HG03097 (cell line): ENCODE results near the gene GALNTL6.
"Not testable (repeated sequence)": the region's sequence is repeated elsewhere in the genome, so short reads cannot be mapped to it uniquely, and the experiment has no call there.

Source experiments
- ATAC-seq: cut with Tn5 transposase; IDR thresholded peaks from one replicate; pipeline ENCODE4 v1.9.1; 2021; ENCODE audit not compliant: unreplicated experiment, low FRiP score

GALNTL6 gene

DNA sequence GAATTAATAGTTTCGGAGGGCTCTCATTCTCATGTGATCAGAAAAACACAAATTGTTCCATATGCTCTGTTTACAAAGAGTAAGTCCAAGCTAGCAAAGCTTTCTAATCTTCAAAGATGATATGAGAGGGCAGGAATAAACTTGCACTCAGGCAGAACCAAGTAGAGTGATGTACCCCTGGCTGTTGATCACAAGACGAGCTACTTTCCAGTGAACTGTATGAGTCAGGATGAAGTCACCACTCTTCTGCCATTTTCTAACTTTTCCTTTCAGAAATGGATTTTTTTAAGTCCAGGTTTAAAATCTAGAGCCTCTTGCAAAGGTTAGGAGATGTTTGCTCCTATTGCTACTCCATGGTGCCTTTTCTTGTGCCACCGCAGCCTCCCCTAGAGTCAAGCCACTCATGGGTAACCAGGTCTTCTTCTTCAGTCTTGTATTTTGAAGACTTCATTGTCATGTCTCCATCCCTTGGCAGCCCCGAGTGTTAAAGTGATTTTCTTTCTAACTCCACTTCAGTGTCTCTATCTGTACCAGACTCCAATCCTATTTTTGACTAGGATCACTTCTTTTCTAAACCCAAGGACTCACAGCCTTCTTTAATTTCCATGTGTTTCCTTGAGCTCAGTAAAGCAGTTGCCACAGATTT, 1183.5 kb downstream of the GALNTL6 start:
- ATAC-seq: no peak

DNA sequence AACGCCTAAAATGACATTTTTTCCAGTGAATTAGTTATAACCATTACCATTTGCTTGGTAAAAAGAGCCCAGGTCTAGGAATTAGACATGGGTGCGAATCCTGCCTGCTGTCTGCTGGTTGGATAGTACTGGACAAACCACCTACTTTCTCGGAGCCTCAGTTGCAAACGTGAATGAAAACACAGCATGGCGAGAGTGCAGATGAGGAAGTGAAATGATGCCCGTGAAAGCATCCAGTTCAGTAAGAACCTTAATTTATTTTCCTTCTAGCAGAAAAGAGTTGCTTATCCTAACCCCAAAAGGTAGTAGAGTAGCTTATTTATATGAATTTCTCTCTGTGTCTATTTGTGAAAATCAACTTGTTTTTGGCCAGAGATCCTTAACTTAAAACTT, 1184.0 kb downstream of the GALNTL6 start:
- ATAC-seq: no peak

DNA sequence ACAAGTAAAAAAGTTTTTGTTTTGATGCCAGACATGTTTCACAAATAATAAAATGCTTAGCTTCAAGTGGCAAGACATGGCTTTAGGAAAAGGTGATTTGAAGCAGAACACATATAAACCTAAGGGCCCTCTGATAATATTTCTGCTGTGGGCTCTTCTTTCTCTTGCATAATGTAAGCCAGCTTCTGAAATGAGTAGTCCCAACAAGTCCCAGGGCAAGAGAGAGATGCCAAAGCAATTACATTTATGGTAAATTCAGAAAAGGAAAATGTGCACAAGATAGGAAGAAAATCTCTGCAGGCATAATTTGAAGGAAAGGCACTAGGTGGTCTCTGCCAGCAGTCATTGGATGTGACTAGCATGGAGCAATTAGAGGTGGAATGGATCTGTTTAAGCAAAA, 1184.7 kb downstream of the GALNTL6 start:
- no peak for ATAC-seq

DNA sequence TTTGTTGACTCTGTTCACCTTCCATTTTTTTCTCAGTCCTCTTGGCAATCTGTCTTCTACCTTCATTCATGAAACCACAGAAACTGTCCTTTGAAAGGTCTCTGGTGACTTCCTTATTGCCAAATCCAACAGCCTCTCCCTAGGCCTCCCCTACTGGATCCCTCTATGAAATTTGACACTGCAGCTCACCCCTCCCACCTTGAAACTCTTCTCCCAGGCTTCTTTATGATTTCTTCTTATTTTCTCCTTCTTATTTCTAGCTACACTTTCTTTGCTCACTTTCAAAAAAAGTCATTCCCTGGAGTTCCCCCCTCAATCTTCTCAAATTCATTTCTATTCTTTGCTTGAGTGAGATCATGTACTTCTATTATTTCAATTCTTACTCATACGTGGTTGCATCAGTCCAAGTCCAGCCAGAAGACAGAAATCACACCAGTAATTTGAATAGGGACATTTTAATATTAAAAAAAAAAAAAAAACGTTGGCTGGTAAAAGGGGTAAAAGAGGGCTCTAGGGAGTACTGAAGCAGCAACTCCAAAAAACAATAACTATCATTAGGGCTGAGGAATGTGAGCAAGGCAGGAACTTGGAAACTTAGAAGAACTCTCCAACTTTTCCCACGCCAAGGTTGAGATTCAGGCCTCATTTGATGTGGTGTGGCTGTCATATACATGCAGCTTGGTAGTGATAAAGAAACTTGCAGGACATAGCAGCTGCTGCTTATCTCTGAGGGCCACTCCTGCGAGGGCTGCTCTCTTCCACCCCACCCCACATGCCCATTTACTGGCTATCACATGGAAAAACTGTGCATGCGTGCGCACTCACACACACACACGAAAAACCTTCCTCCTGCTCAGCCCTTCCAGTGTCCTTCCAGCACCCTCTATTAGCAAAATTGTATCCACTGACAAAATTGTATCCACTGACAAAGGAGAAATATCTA, 1185.6 kb downstream of the GALNTL6 start:
- no peak for ATAC-seq

DNA sequence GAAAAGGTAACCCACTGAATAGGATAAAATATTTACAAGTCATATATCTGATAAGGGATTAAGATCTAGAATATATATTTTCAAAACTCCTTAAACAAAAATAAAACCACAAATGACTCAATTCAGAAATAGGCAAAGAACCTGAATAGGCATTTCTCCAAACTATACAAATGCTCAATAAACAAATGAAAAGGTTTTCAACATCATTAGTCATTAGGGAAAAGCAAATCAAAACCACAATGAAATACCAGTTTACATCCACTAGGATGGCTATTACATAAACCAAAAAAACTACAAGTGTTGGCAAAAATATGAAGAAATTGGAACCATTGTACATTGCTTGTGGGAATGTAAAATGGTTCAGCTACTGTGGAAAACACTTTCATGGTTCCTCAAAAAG, 1188.4 kb downstream of the GALNTL6 start:
- ATAC-seq: no peak

DNA sequence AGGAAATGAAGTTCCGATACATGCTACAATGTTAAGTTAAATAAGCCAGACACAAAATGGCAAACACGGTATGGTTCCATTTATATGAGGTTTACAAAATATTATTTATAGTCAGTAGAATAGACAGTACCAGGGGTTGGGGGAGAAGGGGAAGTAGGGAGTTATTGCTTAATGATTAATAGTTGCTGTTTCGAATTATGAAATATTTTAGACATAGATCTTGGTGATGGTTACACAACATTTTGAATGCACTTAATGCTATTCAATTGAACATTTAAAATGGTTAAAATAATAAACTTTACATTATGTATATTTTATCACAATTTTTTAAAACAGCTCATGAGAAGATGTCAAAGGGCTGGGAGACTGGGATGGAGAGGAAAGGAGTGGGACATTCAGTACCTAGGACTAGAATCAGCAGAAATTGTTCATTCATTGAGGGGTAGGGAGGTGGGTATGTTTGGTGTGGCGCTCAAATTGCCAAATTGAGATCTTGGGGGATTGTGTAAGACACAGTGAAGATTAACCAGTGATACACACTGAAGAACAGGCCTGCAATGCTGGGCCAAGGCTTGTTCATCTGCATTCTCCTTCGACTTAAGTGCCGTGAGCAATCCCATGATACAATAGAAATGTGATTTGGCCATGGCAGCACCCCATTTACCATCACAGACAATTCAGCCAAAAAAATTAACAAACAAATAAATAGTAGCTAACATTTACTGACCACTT, 1189.8 kb downstream of the GALNTL6 start:
- ATAC-seq: no peak

DNA sequence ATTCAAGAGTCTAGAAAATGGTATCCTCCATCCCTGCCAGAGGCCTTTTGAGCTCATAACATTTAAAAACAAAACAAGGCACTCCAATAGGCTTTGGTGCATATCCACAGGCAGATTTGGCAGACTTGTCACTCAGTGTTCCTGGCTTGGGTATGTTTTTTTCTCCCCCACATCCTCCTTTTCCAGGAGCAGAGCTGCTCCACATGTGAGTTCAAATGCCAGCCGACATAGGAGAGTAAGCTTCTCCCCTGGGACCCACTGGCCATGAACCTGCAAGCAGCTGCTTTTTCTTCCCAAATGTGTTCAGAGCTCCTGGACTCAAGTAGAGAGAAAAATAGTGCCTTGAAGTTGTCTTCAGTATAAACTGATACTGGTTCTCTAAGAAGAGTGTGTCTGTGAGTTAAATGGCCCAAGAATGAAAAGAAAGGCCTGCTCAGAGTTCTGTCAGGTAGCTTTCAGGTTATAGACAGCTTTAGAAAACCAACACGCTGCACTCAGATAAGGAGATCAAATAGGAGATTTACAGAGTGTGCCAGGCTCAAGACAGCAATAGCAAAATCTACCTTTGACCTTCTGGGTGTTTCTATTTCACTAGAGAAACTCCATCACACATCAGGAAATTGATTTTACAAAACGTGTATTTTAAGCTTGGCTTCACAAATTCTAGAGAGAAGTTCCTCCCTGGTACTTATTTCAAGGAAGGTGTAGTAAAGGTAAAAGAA, 1192.9 kb downstream of the GALNTL6 start:
- no peak for ATAC-seq

DNA sequence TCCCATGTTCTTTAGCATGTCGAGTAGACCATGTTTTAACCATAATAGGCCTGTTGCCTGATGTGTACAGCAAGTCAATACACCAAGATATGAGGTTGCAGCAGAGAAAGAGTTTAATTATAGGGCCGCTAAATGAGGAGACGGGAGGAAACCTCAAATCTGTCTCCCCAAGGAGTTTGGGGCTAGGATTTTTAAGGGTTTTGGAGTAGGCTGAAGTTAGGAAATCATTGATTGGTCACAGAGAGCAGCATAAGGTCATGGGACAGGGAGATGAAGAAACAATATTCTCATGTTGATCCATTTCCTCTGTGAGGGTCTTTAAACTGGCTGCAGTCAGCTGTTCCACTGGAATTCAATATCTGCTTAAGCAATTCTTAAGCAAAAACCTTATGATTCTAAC, 1195.2 kb downstream of the GALNTL6 start:
- no peak for ATAC-seq

DNA sequence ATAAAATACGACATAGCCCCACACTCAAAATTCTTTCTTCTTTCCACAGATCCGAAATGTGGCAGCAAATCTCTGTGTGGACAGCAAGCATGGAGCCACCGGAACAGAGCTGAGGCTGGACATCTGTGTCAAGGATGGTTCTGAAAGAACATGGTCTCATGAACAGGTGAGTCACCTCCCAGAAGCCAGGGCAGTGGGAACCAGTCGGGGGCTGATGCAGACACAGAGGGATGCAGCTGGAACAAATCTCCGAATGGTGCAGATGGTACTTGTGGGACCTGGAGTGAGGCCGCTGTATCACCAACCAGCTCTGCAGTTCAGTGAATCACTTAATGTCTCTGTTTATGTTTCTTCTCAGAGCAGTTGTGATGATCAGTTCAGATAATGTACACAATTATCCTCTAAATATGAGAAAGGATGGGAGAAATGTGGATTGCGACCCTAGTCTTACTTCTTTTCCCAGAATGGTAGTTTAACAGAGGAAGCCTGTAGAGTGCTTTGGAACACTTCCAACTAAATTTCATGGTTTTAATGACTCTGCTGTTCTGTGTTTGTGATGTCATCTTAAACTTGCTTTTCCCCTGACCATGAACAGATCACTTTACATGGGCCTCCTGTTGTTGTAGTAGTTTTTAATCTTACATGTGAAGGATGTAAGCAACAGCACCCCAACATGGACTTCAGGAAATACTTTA, 1196.1 kb downstream of the GALNTL6 start:
- no peak for ATAC-seq

DNA sequence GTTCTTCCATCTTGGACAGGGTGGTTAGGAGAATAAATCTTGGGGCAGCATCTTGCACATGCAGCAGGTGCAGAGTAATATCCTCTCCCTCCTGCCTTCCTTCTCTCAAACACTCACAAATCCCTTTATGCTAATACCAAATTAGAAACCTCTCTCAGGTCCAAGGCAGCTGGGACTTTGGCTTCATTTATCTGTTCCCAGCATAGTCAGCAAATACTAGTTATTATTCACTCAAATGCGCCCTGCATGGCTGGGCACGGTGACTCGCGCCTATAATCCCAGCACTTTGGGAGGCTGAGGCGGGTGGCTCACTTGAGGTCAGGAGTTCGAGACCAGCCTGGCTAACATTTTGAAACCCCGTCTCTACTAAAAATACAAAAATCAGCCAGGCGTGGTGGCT, 1199.4 kb downstream of the GALNTL6 start:
- ATAC-seq: no peak

DNA sequence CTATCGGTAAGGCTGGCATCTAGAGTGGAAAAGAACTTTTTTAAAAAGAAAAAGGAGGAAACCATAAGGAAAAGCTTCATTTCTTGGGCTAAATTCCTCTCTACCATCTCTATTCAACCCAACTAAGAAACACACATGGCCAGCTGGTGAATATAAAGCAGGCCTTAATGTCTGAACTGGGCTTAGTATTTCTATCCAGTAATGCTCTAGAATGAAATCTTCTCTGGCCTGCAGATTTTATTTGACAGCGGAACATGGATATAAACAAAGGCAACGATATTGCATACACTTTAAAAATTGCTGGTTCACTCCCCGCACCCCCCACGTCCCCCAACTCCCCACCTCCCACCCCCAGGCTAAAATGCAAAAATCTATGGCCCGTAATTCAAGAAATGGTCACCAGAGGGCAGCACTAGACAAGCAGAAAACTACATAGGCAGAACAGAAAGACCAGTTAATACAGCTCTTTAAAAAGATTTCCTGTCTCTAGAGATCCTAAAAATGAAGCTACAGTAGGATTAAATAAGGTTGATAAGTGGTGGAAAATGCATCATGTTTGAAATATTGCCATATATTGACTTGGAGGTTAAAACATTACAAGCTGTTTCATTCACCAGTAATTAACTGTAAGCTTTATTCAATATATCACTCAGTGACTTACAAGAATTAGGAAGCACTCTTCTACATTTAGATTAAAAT, 1200.2 kb downstream of the GALNTL6 start:
- no peak for ATAC-seq

DNA sequence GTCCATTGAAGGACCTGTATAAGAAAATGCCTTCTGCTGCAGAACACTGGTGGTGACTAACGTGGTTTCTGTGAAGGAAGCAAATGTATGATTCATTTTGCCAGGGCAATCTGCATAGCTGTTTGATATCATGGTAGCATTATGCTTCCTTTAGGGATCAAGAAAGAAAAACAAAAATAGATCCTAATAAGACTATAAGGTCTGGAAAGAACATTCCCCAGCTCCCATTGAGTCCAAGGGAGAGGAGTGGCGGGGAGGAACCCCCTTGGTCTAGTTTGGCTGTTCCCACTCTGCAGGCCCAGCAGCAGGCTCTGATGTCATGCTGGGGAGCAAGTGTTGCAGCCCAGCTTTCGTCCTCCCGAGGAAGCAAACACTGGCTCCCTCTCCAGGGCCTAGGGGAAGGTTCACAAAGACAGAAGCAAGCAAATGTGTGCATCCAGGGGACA, 1200.9 kb downstream of the GALNTL6 start:
- ATAC-seq: no peak

DNA sequence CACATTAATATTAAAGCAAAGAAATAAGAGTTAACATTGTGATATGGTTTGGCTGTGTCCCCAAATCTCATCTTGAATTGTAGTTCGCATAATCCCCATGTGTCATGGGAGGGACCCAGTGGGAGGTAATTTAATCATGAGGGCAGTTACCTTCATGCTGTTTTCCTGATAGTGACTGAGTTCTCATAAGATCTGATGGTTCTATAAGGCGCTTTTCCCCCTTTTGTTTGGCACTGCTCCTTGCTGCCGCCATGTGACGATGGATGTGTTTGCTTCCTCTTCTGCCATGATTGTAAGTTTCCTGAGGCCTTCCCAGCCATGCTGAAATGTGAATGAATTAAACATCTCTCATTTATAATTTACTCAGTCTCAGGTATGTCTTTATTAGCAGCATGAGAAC, 1201.6 kb downstream of the GALNTL6 start:
- ATAC-seq: no peak

DNA sequence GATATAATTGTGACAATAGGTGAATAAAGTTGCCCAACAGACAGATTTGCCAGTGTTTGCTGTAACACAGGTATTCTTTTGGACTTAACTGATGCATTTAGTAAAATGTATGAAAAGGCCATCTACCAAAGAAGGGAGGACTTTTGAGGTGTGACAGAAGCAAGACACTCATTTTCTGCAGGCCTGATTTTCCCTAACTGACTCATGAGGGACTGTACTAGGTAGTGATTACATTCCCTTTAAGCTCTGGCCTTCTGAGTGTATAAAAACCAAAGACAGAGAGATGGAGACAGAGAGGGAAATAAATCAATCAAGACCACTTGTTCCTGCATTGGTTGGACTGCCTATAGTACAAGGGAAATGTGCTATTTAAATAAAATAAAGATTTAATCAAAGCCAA, 1204.6 kb downstream of the GALNTL6 start:
- ATAC-seq: no peak

DNA sequence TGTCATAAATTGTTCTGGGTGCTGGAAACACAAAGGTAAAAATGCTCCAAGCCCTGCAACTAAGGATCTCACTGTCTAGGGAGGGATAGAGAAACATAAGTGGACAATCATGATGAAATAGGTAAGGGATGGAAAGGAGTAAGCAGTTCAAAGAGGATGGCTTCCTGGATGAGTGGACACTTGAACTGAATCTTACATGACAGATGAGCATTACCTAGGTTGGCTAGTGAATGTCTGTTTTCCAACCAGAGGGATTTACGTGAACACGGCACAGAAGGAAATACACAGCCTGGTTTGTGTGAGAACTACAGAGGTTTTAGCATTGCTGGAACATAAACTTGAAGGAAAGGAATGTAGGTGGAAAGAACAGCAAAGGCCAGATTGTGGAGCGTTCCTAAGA, 1205.2 kb downstream of the GALNTL6 start:
- no peak for ATAC-seq

DNA sequence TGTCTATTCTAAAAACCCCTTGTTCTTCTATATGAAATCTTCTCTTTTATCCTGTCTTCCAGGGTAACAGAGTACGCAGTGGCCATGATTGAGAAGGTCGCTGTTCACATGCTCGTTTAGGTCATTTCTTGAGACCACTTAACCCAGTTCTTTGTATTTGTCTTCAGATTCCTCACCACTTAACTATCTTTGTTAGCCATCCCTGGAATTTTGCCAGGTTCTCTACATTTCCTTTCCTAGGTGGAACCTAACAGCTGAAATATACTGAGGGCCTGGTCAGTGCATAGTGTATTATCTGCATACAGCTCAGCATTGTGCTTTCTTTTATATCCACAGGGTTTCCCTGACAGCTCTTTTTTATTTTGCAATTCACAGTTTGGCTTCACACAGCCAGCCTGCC, 1206.5 kb downstream of the GALNTL6 start:
- no peak for ATAC-seq

DNA sequence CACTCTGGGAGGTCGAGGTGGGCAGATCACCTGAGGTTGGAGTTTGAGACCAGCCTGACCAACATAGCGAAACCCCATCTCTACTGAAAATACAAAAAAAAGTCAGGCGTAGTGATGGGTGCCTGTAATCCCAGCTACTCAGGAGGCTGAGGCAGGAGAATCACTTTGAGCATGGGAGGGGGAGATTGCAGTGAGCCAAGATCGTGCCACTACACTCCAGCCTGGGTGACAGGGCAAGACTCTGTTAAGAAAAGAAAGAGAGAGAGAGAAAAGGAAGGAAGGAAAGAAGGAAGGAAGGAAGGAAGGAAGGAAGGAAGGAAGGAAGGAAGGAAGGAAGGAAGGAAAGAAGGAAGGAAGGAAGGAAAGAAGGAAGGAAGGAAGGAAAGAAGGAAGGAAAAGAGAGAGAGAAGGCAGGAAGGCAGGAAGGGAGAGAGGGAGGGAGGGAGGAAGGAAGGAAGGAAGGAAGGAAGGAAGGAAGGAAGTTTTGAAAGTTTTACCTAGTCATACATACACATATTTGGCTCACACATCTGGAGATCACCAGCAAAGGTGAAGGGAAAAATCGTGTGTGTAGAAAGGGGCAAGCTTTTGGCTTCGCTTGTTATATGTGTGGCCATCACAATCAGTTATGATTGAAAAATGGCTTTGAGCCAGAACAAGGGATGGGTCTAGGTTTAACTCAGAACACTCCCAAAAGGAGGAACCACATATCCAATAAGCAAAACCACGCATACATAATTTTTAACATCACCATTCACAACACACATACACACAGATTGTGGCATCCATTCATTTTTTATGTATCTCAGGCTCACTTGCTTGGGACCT, 1208.8 kb downstream of the GALNTL6 start:
- not testable (repeated sequence) for ATAC-seq

DNA sequence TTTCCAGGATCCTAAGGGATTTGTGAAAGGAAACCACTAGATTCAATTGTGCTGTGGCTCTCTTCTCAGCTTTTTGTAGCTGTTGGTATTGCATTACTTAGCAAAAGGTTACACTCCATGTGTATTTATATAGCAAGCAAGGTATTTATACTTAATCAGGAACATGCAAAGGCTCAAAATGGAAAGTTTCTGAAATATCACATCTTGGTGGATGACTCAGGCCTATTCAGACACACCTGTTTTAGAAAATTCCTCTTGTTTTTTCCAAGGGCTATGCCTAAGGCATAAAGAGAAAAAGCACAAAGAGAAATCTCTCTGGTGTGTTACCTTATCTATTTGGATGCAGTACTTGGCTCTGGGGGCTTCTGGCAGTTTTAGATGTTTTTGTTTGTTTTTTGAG, 1211.0 kb downstream of the GALNTL6 start:
- no peak for ATAC-seq

DNA sequence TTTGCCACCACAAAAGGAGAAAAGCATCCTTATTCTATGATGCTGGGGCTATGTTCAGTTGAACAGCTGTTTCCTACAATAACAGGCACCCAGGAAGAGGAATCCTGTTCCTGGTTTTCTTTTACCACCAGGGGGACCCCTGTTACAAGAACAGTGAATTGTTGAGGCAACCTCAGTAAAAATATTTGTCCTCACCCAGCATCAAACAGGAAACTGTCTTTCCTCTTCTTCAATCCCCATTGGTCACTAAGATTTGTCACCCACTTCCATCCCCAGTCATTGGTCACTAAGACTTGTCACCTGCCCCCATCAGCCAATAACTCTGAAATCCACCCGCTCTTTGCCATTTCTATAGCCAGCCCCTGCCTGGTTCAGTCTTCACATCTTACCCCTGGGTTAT, 1211.9 kb downstream of the GALNTL6 start:
- ATAC-seq: peak; percentile 84
